SU-DHL-6 (cell line): ENCODE measurements around the gene XIRP1.

Experiments used
- EZH2phosphoT487 ChIP-seq: fragments of 200-600 bp; sonication (generic), shearing (Covaris generic); conservative IDR thresholded peaks from 2 replicates; pipeline ENCODE4 v1.6.1; 2018; ENCODE audit warnings: mild to moderate bottlenecking, antibody characterized with exemption, low read length, moderate library complexity, mixed read lengths
- TF ChIP-seq, protein P1 (sequence below): fragments of 200-600 bp; sonication (generic); IDR thresholded peaks from one replicate; pipeline ENCODE4 v1.5.1; 2017; ENCODE audit warnings: antibody characterized with exemption, mild to moderate bottlenecking, low read length, moderate library complexity; ENCODE audit not compliant: insufficient read depth, poor library complexity, severe bottlenecking

- TF ChIP-seq, protein P1, sequence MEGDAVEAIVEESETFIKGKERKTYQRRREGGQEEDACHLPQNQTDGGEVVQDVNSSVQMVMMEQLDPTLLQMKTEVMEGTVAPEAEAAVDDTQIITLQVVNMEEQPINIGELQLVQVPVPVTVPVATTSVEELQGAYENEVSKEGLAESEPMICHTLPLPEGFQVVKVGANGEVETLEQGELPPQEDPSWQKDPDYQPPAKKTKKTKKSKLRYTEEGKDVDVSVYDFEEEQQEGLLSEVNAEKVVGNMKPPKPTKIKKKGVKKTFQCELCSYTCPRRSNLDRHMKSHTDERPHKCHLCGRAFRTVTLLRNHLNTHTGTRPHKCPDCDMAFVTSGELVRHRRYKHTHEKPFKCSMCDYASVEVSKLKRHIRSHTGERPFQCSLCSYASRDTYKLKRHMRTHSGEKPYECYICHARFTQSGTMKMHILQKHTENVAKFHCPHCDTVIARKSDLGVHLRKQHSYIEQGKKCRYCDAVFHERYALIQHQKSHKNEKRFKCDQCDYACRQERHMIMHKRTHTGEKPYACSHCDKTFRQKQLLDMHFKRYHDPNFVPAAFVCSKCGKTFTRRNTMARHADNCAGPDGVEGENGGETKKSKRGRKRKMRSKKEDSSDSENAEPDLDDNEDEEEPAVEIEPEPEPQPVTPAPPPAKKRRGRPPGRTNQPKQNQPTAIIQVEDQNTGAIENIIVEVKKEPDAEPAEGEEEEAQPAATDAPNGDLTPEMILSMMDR, result no peak
- TF ChIP-seq EZH2phosphoT487, result no peak
Measured at GRCh38 chr3:39207361-39208186, 15.2 kb upstream of the XIRP1 start.
